Loucy (cell line): Measurements from ENCODE around the gene TMC2.

Source experiments
- H2AFZ ChIP-seq: fragments of 200-600 bp; sonication (generic); 2 replicates; pipeline ENCODE4 v1.6.0; 2016; ENCODE audit warnings: antibody characterized with exemption, mild to moderate bottlenecking, low read length, moderate library complexity
- H3F3A ChIP-seq: fragments of 200-600 bp; 2 replicates; pipeline ENCODE4 v1.6.0; 2016; ENCODE audit warnings: antibody characterized with exemption, low read depth, mild to moderate bottlenecking
- H3K27me3 ChIP-seq: fragments of 200-600 bp; sonication (generic); 2 replicates; pipeline ENCODE4 v1.6.1; 2014; ENCODE audit warnings: low read length, mild to moderate bottlenecking; ENCODE audit not compliant: insufficient read depth, poor library complexity, severe bottlenecking
- H3K36me3 ChIP-seq: fragments of 200-600 bp; sonication (generic); 2 replicates; pipeline ENCODE4 v1.6.1; 2016; ENCODE audit warnings: low read length; ENCODE audit not compliant: insufficient read depth
- H3K4me1 ChIP-seq: fragments of 200-600 bp; sonication (generic); 2 replicates; pipeline ENCODE4 v1.5.1; 2014; ENCODE audit warnings: low read length, mild to moderate bottlenecking; ENCODE audit not compliant: insufficient read depth, poor library complexity, severe bottlenecking
- H3K4me2 ChIP-seq: fragments of 200-600 bp; sonication (generic); 2 replicates; pipeline ENCODE4 v1.6.0; 2014; ENCODE audit warnings: antibody characterized with exemption, low read length, low read depth, mild to moderate bottlenecking; ENCODE audit not compliant: poor library complexity, severe bottlenecking
- H3K4me3 ChIP-seq: fragments of 200-600 bp; sonication (generic); 2 replicates; pipeline ENCODE4 v1.5.1; 2014; ENCODE audit warnings: low read length, mild to moderate bottlenecking, mixed read lengths; ENCODE audit not compliant: poor library complexity, severe bottlenecking
- H3K79me2 ChIP-seq: fragments of 200-600 bp; sonication (generic); 2 replicates; pipeline ENCODE4 v1.6.1; 2014; ENCODE audit warnings: low read length; ENCODE audit not compliant: insufficient read depth
- H3K9ac ChIP-seq: fragments of 200-600 bp; sonication (generic); 2 replicates; pipeline ENCODE4 v1.6.0; 2014; ENCODE audit warnings: mild to moderate bottlenecking, low read depth, low read length, moderate library complexity; ENCODE audit not compliant: poor library complexity, severe bottlenecking
- H3K9me2 ChIP-seq: fragments of 200-600 bp; sonication (generic); replicated peaks from 2 replicates; pipeline ENCODE4 v1.6.1; 2016; ENCODE audit warnings: low read depth, low read length, mixed read lengths
- H3K9me3 ChIP-seq: fragments of 200-600 bp; sonication (generic); 2 replicates; pipeline ENCODE4 v1.6.1; 2014; ENCODE audit warnings: mild to moderate bottlenecking, antibody characterized with exemption, low read length, low read depth; ENCODE audit not compliant: insufficient read depth
- H4K20me1 ChIP-seq: fragments of 200-600 bp; sonication (generic); 2 replicates; pipeline ENCODE4 v1.6.0; 2014; ENCODE audit warnings: antibody characterized with exemption, low read length, mild to moderate bottlenecking; ENCODE audit not compliant: insufficient read depth, poor library complexity, severe bottlenecking
- CTCF ChIP-seq: fragments of 200-600 bp; sonication (generic); conservative IDR thresholded peaks from 2 replicates; pipeline ENCODE4 v1.5.1; 2014; ENCODE audit warnings: mild to moderate bottlenecking, antibody characterized with exemption, low read length
- EZH2phosphoT487 ChIP-seq: fragments of 200-600 bp; IDR thresholded peaks from 2 replicates; pipeline ENCODE4 v1.6.1; 2018; ENCODE audit warnings: antibody characterized with exemption, mild to moderate bottlenecking, moderate library complexity, borderline replicate concordance

TMC2 gene

DNA sequence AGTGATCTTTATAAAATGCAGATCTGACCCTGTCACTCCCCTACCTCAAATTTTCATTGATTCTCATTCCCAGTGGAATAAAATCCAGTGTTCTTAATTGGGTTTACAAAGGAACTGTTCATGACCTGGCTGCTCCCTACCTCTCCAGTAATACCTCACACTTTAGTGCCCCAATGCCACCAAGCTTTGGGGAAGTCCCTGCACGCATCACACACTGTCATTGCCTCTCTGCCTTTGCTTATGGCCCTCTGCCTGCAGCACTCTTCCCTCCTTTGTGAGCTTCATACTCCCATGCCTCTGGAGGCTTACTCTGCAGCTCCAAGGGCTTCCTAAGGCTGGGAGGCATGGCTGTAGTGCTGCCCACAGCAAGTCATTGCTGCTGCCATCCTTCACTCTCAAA lies 57.4 kb downstream of the TMC2 start:
- Histone ChIP-seq H4K20me1 (no peaks in the 10 kb centered on the region), H3K4me3 (no peak overlapping the region), H3K36me3 (no peaks in the 10 kb centered on the region), H3K9me2 (no peaks in the 10 kb centered on the region), H2AFZ (no peak overlapping the region), H3K9me3 (no peaks in the 10 kb centered on the region), H3K4me2 (no peak overlapping the region), H3K27me3 (no peaks in the 10 kb centered on the region), H3K9ac (no peak overlapping the region), H3F3A (no peaks in the 10 kb centered on the region), H3K4me1 (no peaks in the 10 kb centered on the region), H3K79me2 (no peaks in the 10 kb centered on the region)
- no peak for TF ChIP-seq CTCF
- no peak for TF ChIP-seq EZH2phosphoT487

DNA sequence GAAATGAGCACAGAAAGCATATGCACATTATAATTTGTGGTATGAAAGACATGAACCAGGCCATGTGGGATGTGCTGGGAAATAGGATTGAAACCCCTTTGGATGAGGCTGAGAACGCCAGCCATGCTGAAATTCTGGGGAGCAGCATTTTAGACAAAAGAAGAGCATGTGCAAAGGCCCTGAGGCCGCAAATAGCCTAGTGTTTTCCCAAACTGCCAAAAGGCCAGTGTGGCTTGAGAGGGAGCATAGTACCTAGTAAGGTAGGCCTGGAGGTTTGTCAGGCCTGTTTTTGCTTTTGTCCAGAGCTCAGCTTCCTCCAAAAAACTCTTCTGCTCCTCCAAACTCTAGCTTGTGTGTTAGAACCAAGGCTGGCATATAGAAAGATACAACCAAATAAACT lies 58.7 kb downstream of the TMC2 start:
- Histone ChIP-seq H2AFZ (no peak overlapping the region), H3K4me1 (no peaks in the 10 kb centered on the region), H3K9ac (no peak overlapping the region), H3K36me3 (no peaks in the 10 kb centered on the region), H3K9me3 (no peaks in the 10 kb centered on the region), H3K9me2 (no peaks in the 10 kb centered on the region), H3K27me3 (no peaks in the 10 kb centered on the region), H3K79me2 (no peaks in the 10 kb centered on the region), H3F3A (no peaks in the 10 kb centered on the region), H3K4me3 (no peak overlapping the region), H4K20me1 (no peaks in the 10 kb centered on the region), H3K4me2 (no peak overlapping the region)
- TF ChIP-seq EZH2phosphoT487 (no peak), CTCF (no peak)

DNA sequence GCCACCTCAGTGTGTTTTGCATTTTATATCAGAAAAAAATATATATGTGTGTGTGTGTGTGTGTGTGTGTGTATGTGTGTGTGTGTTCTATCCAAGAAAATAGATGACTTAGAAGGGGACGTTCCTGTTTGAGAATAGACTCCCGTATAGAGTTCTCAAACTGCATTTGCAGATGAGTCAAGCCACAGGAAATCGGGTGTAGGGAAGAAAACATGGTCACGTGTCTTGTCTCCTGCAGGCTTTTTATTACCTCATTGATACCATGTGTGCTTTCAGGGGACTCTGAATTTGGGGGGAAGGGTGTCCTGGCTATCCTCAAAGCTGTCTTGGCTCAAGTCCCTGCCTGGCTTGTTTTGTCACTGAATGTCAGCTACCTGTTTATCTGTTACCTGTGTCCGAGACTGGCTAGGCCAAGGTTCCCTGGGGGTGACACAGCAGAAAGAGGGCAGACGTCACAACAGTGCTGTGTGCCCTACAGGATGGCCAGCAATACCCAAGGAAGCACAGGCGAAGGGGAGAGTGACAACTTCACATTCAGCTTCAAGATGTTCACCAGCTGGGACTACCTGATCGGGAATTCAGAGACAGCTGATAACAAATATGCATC lies 60.4 kb downstream of the TMC2 start:
- Histone ChIP-seq H3K36me3 (no peaks in the 10 kb centered on the region), H3K27me3 (no peaks in the 10 kb centered on the region), H3K9me2 (no peaks in the 10 kb centered on the region), H2AFZ (no peak overlapping the region), H4K20me1 (no peaks in the 10 kb centered on the region), H3K79me2 (no peaks in the 10 kb centered on the region), H3K9ac (no peak overlapping the region), H3F3A (no peaks in the 10 kb centered on the region), H3K4me1 (no peaks in the 10 kb centered on the region), H3K9me3 (no peaks in the 10 kb centered on the region), H3K4me3 (no peak overlapping the region), H3K4me2 (no peak overlapping the region)
- TF ChIP-seq EZH2phosphoT487 (no peak), CTCF (no peak)
